Iris pigment epithelial cell (primary cell): ENCODE data around the gene ZNF277.

Source experiments
- DNase-seq: peaks from one replicate; pipeline ENCODE4 v3.0.0-alpha.2; 2011; ENCODE audit warnings: low read depth

ZNF277 gene

GRCh38 chr7:112356596-112356995 is 150.1 kb downstream of the ZNF277 start:
- no peak for DNase-seq

- DNase-seq, result no peak
These were observed 150.6 kb downstream of the ZNF277 start for GRCh38 chr7:112357136-112357535.

GRCh38 chr7:112358513-112358912 is 152.0 kb downstream of the ZNF277 start:
- DNase-seq, result no peak

GRCh38 chr7:112359086-112359485 is 152.6 kb downstream of the ZNF277 start:
- no peak for DNase-seq

GRCh38 chr7:112360681-112361080 is 154.2 kb downstream of the ZNF277 start:
- DNase-seq, result no peak

GRCh38 chr7:112361154-112361553 is 154.7 kb downstream of the ZNF277 start:
- no peak for DNase-seq

GRCh38 chr7:112362053-112362650 is 155.7 kb downstream of the ZNF277 start:
- no peak for DNase-seq

- no peak for DNase-seq
These were observed 156.2 kb downstream of the ZNF277 start for GRCh38 chr7:112362731-112363131.

- no peak for DNase-seq
These were observed 157.9 kb downstream of the ZNF277 start for GRCh38 chr7:112364388-112364787.

- DNase-seq, result no peak
These were observed 159.1 kb downstream of the ZNF277 start for GRCh38 chr7:112365551-112365950.

GRCh38 chr7:112366886-112367285 is 160.4 kb downstream of the ZNF277 start:
- DNase-seq, result no peak

GRCh38 chr7:112370436-112370835 is 163.9 kb downstream of the ZNF277 start:
- no peak for DNase-seq

- DNase-seq, result no peak
These were observed 165.2 kb downstream of the ZNF277 start for GRCh38 chr7:112371701-112372100.

GRCh38 chr7:112372101-112372500 is 165.6 kb downstream of the ZNF277 start:
- no peak for DNase-seq

GRCh38 chr7:112377593-112377992 is 171.1 kb downstream of the ZNF277 start:
- DNase-seq, result no peak

- no peak for DNase-seq
These were observed 175.0 kb downstream of the ZNF277 start for GRCh38 chr7:112381311-112382091.

GRCh38 chr7:112383671-112384417 is 177.3 kb downstream of the ZNF277 start:
- peak; percentile 22 for DNase-seq

GRCh38 chr7:112385516-112385915 is 179.0 kb downstream of the ZNF277 start:
- no peak for DNase-seq

GRCh38 chr7:112386619-112387018 is 180.1 kb downstream of the ZNF277 start:
- no peak for DNase-seq

- no peak for DNase-seq
These were observed 183.7 kb downstream of the ZNF277 start for GRCh38 chr7:112390167-112390566.

GRCh38 chr7:112391079-112391821 is 184.8 kb downstream of the ZNF277 start:
- peak; percentile 63 for DNase-seq

- DNase-seq, result peak; percentile 53
These were observed 185.4 kb downstream of the ZNF277 start for GRCh38 chr7:112391841-112392286.
